K562 (cell line): ENCODE results near the gene SPINT1. TPM values are rescaled to one million over a fixed set of nuclear protein-coding genes. Genes with fewer than 3 reads are reported as not detected.

Experiments
- E2F3 ChIP-seq: fragments of 250-450 bp; sonication (Bioruptor Pico); IDR thresholded peaks from 2 replicates; pipeline ENCODE4 v1.4.0; 2020; ENCODE audit warnings: mild to moderate bottlenecking
- FOXM1 ChIP-seq, 2 experiments: fragments of 450-650 bp in 1 of 2; sonication (generic) in 1 of 2; formaldehyde crosslinking in 1 of 2; IDR thresholded peaks; 2 replicates each; pipeline versions ENCODE4 v1.6.1 to v1.9.0; 2017 to 2022; ENCODE audit warnings: low read depth in 2 of 2, mild to moderate bottlenecking in 2 of 2, missing genetic modification reagents in 1 of 2, moderate library complexity in 1 of 2
- HDAC3 ChIP-seq: fragments of 450-650 bp; IDR thresholded peaks from 2 replicates; pipeline ENCODE4 v1.6.1; 2018; ENCODE audit warnings: borderline replicate concordance, mild to moderate bottlenecking, moderate library complexity; ENCODE audit not compliant: partially characterized antibody
- HEY1 ChIP-seq: fragments of 250-450 bp; sonication (Bioruptor Pico); IDR thresholded peaks from 2 replicates; pipeline ENCODE4 v1.5.0; 2020; ENCODE audit warnings: mild to moderate bottlenecking, moderate library complexity, borderline replicate concordance
- KAT8 ChIP-seq: fragments of 450-650 bp; IDR thresholded peaks from 2 replicates; pipeline ENCODE4 v1.6.1; 2016; ENCODE audit warnings: low read depth, mild to moderate bottlenecking
- MAFG ChIP-seq: fragments of 450-650 bp; conservative IDR thresholded peaks from 2 replicates; pipeline ENCODE4 v1.6.1; 2016; ENCODE audit warnings: missing genetic modification characterization, missing compliant biosample characterization
- MAZ ChIP-seq, 2 experiments: fragments of 450-650 bp in 1 of 2; sonication (generic) in 1 of 2; formaldehyde crosslinking; IDR thresholded peaks in 1 of 2; conservative IDR thresholded peaks in 1 of 2; 2 replicates each; pipeline versions ENCODE4 v1.4.0 to v1.5.0; 2020; ENCODE audit warnings: mild to moderate bottlenecking in 1 of 2, missing genetic modification reagents in 1 of 2
- MCM5 ChIP-seq: fragments of 450-650 bp; IDR thresholded peaks from 2 replicates; pipeline ENCODE4 v1.6.1; 2016; ENCODE audit warnings: low read depth
- TCF7 ChIP-seq: sonication (generic); IDR thresholded peaks from 2 replicates; pipeline ENCODE4 v1.6.1; 2016; ENCODE audit warnings: antibody characterized with exemption, borderline replicate concordance
- ZC3H11A ChIP-seq: IDR thresholded peaks from 2 replicates; pipeline ENCODE4 v1.6.1; 2012; ENCODE audit warnings: low read depth, low read length, improper control_type of control experiment
- polyA plus RNA-seq, 8 experiments: library from polyadenylated mRNA; depleted of rRNA in 4 of 8; stranded (reverse) in 5 of 8; unstranded in 3 of 8; fragments of >200 nt; fragmentation: Nextera tagmentation in 2 of 8; fragmentation: Illumina TruSeq in 1 of 8; extraction: Ambion mirVana in 2 of 8; extraction: Trizol in 1 of 8; gene quantifications; 2 replicates each; pipeline versions ENCODE4 v1.2.1 to v1.2.3, GENCODE V29; 2011 to 2014; ENCODE audit warnings: inconsistent platforms in 1 of 8, missing spikeins in 1 of 8
- total RNA-seq, 7 experiments: library from RNA; depleted of rRNA in 6 of 7; stranded (reverse); fragments of >200 nt in 6 of 7; fragmentation: Illumina TruSeq in 2 of 7; extraction: Trizol in 2 of 7; gene quantifications; 2 replicates each; pipeline versions ENCODE4 v1.2.1 to v1.2.3, GENCODE V29; 2011 to 2021; ENCODE audit warnings: low replicate concordance in 1 of 7
- TF ChIP-seq, protein P1 (sequence below): fragments of 450-650 bp; formaldehyde crosslinking; IDR thresholded peaks from 2 replicates; pipeline ENCODE4 v1.4.0; 2020; ENCODE audit warnings: mild to moderate bottlenecking, moderate library complexity
- TF ChIP-seq, protein P2 (sequence below): conservative IDR thresholded peaks from 2 replicates; pipeline ENCODE4 v1.6.1; 2011; ENCODE audit warnings: low read depth, mild to moderate bottlenecking, low read length; ENCODE audit not compliant: control insufficient read depth
- TF ChIP-seq, protein P3 (sequence below): sonication (generic); formaldehyde crosslinking; IDR thresholded peaks from 2 replicates; pipeline ENCODE4 v1.8.1; 2023; ENCODE audit warnings: missing genetic modification reagents, mild to moderate bottlenecking, borderline replicate concordance
- TF ChIP-seq, protein P4 (sequence below), 2 experiments: IDR thresholded peaks; 2 replicates each; pipeline ENCODE4 v1.6.1; 2011; ENCODE audit warnings: borderline replicate concordance in 1 of 2, control low read depth in 1 of 2, low read depth in 1 of 2, low read length in 1 of 2, mild to moderate bottlenecking in 1 of 2, mixed read lengths in 1 of 2, moderate library complexity in 1 of 2; ENCODE audit not compliant: insufficient read depth in 1 of 2, insufficient read length in 1 of 2, poor library complexity in 1 of 2, severe bottlenecking in 1 of 2; ENCODE audit errors: extremely low read depth in 1 of 2
- TF ChIP-seq, protein P5 (sequence below): IDR thresholded peaks from 2 replicates; pipeline ENCODE4 v1.6.1; 2012; ENCODE audit warnings: low read depth, low read length, improper control_type of control experiment, borderline replicate concordance

SPINT1 gene
- total and polyA plus RNA-seq, 9 of the 15 experiments (the other 6 are each of a cell fraction or from before 2014, with no cell fraction given), result 0.78 to 4.5 (median 1.5) TPM

DNA sequence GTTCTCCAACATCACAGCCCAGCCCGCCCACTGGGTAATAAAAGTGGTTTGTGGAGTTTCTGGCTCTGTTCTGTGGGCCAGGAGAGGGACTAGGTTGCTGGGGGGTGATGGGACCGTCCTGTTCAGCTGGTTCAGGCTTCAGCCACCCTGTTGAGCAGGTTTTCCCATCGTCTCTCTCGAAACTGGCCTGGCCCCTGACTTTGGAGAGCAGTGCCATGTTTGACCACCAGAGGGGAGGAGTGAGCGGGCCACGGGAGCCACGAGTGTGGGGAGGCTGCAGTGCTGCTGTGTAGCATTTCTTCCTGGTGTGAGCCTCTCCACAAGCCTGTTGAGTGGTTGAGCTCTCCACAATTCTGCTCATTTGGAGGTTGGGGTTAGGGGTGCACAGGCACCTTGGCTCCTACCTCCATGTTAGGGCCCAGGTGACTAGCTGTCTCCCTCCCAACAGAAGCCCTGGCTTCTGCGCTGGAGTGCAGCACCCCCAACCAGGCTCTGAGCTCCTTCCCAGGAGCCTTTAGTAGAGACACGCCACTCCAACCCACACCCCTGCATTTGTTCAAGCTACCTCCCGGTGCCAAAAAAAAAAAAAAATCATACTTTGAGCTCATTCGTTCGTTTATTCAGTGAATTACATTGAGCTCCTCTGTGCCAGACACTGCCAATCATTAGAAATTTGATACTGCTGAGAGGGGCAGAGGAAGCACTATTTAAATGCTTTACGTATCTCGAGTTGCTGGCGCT lies 13.9 kb downstream of the SPINT1 start (continued):
- TF ChIP-seq MAFG (no peak), TCF7 (no peak), MCM5 (no peak), MAZ (CRISPR knock-in tag; conservative IDR thresholded peaks at IDR 0.05 in 1 of 2, IDR thresholded peaks at IDR 0.05 in 1 of 2) (peak; percentile 17 to 69; a peak in 2 of 4 replicates), HEY1 (CRISPR knock-in tag) (no peak), FOXM1 (IDR thresholded peaks at IDR 0.05; ENCODE audit: low read depth) (no peak), FOXM1 (CRISPR knock-in tag; IDR thresholded peaks at IDR 0.05; ENCODE audit: low read depth) (no peak), HDAC3 (no peak), E2F3 (CRISPR knock-in tag) (no peak), KAT8 (no peak), ZC3H11A (no peak)
- TF ChIP-seq, protein P1, sequence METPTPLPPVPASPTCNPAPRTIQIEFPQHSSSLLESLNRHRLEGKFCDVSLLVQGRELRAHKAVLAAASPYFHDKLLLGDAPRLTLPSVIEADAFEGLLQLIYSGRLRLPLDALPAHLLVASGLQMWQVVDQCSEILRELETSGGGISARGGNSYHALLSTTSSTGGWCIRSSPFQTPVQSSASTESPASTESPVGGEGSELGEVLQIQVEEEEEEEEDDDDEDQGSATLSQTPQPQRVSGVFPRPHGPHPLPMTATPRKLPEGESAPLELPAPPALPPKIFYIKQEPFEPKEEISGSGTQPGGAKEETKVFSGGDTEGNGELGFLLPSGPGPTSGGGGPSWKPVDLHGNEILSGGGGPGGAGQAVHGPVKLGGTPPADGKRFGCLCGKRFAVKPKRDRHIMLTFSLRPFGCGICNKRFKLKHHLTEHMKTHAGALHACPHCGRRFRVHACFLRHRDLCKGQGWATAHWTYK (CRISPR knock-in tag), result peak; percentile 97
- TF ChIP-seq, protein P2, sequence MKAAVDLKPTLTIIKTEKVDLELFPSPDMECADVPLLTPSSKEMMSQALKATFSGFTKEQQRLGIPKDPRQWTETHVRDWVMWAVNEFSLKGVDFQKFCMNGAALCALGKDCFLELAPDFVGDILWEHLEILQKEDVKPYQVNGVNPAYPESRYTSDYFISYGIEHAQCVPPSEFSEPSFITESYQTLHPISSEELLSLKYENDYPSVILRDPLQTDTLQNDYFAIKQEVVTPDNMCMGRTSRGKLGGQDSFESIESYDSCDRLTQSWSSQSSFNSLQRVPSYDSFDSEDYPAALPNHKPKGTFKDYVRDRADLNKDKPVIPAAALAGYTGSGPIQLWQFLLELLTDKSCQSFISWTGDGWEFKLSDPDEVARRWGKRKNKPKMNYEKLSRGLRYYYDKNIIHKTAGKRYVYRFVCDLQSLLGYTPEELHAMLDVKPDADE, result no peak
- TF ChIP-seq, protein P3, sequence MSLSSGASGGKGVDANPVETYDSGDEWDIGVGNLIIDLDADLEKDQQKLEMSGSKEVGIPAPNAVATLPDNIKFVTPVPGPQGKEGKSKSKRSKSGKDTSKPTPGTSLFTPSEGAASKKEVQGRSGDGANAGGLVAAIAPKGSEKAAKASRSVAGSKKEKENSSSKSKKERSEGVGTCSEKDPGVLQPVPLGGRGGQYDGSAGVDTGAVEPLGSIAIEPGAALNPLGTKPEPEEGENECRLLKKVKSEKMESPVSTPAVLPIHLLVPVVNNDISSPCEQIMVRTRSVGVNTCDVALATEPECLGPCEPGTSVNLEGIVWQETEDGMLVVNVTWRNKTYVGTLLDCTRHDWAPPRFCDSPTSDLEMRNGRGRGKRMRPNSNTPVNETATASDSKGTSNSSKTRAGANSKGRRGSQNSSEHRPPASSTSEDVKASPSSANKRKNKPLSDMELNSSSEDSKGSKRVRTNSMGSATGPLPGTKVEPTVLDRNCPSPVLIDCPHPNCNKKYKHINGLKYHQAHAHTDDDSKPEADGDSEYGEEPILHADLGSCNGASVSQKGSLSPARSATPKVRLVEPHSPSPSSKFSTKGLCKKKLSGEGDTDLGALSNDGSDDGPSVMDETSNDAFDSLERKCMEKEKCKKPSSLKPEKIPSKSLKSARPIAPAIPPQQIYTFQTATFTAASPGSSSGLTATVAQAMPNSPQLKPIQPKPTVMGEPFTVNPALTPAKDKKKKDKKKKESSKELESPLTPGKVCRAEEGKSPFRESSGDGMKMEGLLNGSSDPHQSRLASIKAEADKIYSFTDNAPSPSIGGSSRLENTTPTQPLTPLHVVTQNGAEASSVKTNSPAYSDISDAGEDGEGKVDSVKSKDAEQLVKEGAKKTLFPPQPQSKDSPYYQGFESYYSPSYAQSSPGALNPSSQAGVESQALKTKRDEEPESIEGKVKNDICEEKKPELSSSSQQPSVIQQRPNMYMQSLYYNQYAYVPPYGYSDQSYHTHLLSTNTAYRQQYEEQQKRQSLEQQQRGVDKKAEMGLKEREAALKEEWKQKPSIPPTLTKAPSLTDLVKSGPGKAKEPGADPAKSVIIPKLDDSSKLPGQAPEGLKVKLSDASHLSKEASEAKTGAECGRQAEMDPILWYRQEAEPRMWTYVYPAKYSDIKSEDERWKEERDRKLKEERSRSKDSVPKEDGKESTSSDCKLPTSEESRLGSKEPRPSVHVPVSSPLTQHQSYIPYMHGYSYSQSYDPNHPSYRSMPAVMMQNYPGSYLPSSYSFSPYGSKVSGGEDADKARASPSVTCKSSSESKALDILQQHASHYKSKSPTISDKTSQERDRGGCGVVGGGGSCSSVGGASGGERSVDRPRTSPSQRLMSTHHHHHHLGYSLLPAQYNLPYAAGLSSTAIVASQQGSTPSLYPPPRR (CRISPR knock-in tag), result no peak
- TF ChIP-seq, protein P4, sequence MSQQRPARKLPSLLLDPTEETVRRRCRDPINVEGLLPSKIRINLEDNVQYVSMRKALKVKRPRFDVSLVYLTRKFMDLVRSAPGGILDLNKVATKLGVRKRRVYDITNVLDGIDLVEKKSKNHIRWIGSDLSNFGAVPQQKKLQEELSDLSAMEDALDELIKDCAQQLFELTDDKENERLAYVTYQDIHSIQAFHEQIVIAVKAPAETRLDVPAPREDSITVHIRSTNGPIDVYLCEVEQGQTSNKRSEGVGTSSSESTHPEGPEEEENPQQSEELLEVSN (IDR thresholded peaks at IDR 0.05; ENCODE audit: borderline replicate concordance in 1 of 2, extremely low read depth in 1 of 2, insufficient read depth in 1 of 2, insufficient read length in 1 of 2, low read depth in 1 of 2, low read length in 1 of 2, poor library complexity in 1 of 2, severe bottlenecking in 1 of 2), result peak in 1 of 2 experiments; percentile 10
- TF ChIP-seq, protein P5, sequence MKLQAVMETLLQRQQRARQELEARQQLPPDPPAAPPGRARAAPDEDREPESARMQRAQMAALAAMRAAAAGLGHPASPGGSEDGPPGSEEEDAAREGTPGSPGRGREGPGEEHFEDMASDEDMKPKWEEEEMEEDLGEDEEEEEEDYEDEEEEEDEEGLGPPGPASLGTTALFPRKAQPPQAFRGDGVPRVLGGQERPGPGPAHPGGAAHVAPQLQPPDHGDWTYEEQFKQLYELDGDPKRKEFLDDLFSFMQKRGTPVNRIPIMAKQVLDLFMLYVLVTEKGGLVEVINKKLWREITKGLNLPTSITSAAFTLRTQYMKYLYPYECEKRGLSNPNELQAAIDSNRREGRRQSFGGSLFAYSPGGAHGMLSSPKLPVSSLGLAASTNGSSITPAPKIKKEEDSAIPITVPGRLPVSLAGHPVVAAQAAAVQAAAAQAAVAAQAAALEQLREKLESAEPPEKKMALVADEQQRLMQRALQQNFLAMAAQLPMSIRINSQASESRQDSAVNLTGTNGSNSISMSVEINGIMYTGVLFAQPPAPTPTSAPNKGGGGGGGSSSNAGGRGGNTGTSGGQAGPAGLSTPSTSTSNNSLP, result no peak
